ENCODE results near the gene COL5A3.
"Not testable (repeated sequence)": the region's sequence is repeated elsewhere in the genome, so short reads cannot be mapped to it uniquely, and the experiment has no call there.

The COL5A3 gene

GRCh38 chr19:9931629-9932028 is 78.7 kb downstream of the COL5A3 start:
- ATAC-seq, result no peak
- TF ChIP-seq POU6F1 (CRISPR knock-in tag; IDR thresholded peaks at IDR 0.05; ENCODE audit: borderline replicate concordance, low read depth), result no peak
- TF ChIP-seq ESRRG (CRISPR knock-in tag; IDR thresholded peaks at IDR 0.05), result no peak
- TF ChIP-seq ARNTL (CRISPR knock-in tag; IDR thresholded peaks at IDR 0.05; ENCODE audit: borderline replicate concordance, low read depth), result no peak
- TF ChIP-seq ZNF565 (CRISPR knock-in tag; conservative IDR thresholded peaks at IDR 0.05; ENCODE audit: low read depth), result no peak
- no peak for TF ChIP-seq RARB (CRISPR knock-in tag; IDR thresholded peaks at IDR 0.05)
- TF ChIP-seq TCF4 (CRISPR knock-in tag; IDR thresholded peaks at IDR 0.05; ENCODE audit: borderline replicate concordance), result no peak
- TF ChIP-seq ZNF70 (CRISPR knock-in tag; IDR thresholded peaks at IDR 0.05), result no peak
- no peak for TF ChIP-seq CSRNP3 (CRISPR knock-in tag; IDR thresholded peaks at IDR 0.05)
- TF ChIP-seq GLIS3 (CRISPR knock-in tag; IDR thresholded peaks at IDR 0.05), result no peak
- TF ChIP-seq CREB5 (CRISPR knock-in tag; IDR thresholded peaks at IDR 0.05; ENCODE audit: low read depth), result no peak
- TF ChIP-seq ZFP30 (CRISPR knock-in tag; IDR thresholded peaks at IDR 0.05), result no peak
- no peak for TF ChIP-seq TSHZ2 (CRISPR knock-in tag; IDR thresholded peaks at IDR 0.05)
- no peak for TF ChIP-seq ISL1 (CRISPR knock-in tag; IDR thresholded peaks at IDR 0.05)

GRCh38 chr19:9923440-9923839 is 86.9 kb downstream of the COL5A3 start:
- ATAC-seq, result no peak

GRCh38 chr19:9922782-9923379 is 87.4 kb downstream of the COL5A3 start:
- not testable (repeated sequence) for ATAC-seq

More at GRCh38 chr19:9923440-9923839, 86.9 kb downstream of the COL5A3 start:
- TF ChIP-seq CSRNP3 (CRISPR knock-in tag; IDR thresholded peaks at IDR 0.05), result no peak
- TF ChIP-seq PATZ1 (CRISPR knock-in tag; IDR thresholded peaks at IDR 0.05; ENCODE audit: borderline replicate concordance), result no peak

- TF ChIP-seq RARB (CRISPR knock-in tag; IDR thresholded peaks at IDR 0.05) (no peak), CREB5 (CRISPR knock-in tag; IDR thresholded peaks at IDR 0.05; ENCODE audit: low read depth) (no peak), PPARA (CRISPR knock-in tag; IDR thresholded peaks at IDR 0.05; ENCODE audit: borderline replicate concordance) (no peak), ZNF70 (CRISPR knock-in tag; IDR thresholded peaks at IDR 0.05) (no peak), POU6F1 (CRISPR knock-in tag; IDR thresholded peaks at IDR 0.05; ENCODE audit: borderline replicate concordance, low read depth) (no peak), ISL1 (CRISPR knock-in tag; IDR thresholded peaks at IDR 0.05) (no peak), ARNTL (CRISPR knock-in tag; IDR thresholded peaks at IDR 0.05; ENCODE audit: borderline replicate concordance, low read depth) (no peak), PATZ1 (CRISPR knock-in tag; IDR thresholded peaks at IDR 0.05; ENCODE audit: borderline replicate concordance) (no peak)
- peak; percentile 84 for ATAC-seq
Measured at GRCh38 chr19:9917321-9917720, 93.0 kb downstream of the COL5A3 start.

Data from SK-N-SH treated with all-trans-retinoic acid at 6 μM for 48 hours (cell line).